HepG2 (cell line): Measurements from ENCODE around the gene TNFSF13. TPM values are rescaled to one million over a fixed set of nuclear protein-coding genes. Genes with fewer than 3 reads are reported as not detected.

ENCODE experiments used
- ARHGAP35 ChIP-seq: sonication (generic); formaldehyde crosslinking; IDR thresholded peaks from 2 replicates; pipeline ENCODE4 v1.9.0; 2022; ENCODE audit warnings: mild to moderate bottlenecking, inconsistent platforms, moderate library complexity, missing genetic modification reagents, borderline replicate concordance
- FOXC1 ChIP-seq: sonication (generic); formaldehyde crosslinking; IDR thresholded peaks from 2 replicates; pipeline ENCODE4 v1.8.0; 2022; ENCODE audit warnings: mild to moderate bottlenecking, missing genetic modification reagents, borderline replicate concordance
- HES4 ChIP-seq: sonication (generic); formaldehyde crosslinking; IDR thresholded peaks from 2 replicates; pipeline ENCODE4 v1.9.0; 2021; ENCODE audit warnings: mild to moderate bottlenecking, missing genetic modification reagents, borderline replicate concordance
- HIVEP1 ChIP-seq: sonication (generic); formaldehyde crosslinking; IDR thresholded peaks from 2 replicates; pipeline ENCODE4 v1.4.0; 2020; ENCODE audit warnings: mild to moderate bottlenecking, missing genetic modification reagents
- IRF2 ChIP-seq: IDR thresholded peaks from 2 replicates; pipeline ENCODE4 v1.6.1; 2018; ENCODE audit warnings: missing genetic modification reagents, missing compliant biosample characterization
- KDM2A ChIP-seq: sonication (generic); formaldehyde crosslinking; IDR thresholded peaks from 2 replicates; pipeline ENCODE4 v1.4.0; 2020; ENCODE audit warnings: low read depth, missing genetic modification reagents, borderline replicate concordance
- NR1H2 ChIP-seq: sonication (generic); formaldehyde crosslinking; IDR thresholded peaks from 2 replicates; pipeline ENCODE4 v1.8.1; 2022; ENCODE audit warnings: low read depth, missing genetic modification reagents, borderline replicate concordance
- NRL ChIP-seq: sonication (generic); formaldehyde crosslinking; IDR thresholded peaks from 2 replicates; pipeline ENCODE4 v1.5.0; 2020; ENCODE audit warnings: missing genetic modification reagents, mild to moderate bottlenecking, moderate library complexity, borderline replicate concordance
- POLR2A ChIP-seq, 2 experiments: IDR thresholded peaks; 2 replicates each; pipeline ENCODE4 v1.6.1; 2011; ENCODE audit warnings: low read depth in 2 of 2, low read length in 2 of 2, mild to moderate bottlenecking in 1 of 2, moderate library complexity in 1 of 2; ENCODE audit not compliant: insufficient read depth in 1 of 2
- PRMT3 ChIP-seq: sonication (generic); formaldehyde crosslinking; IDR thresholded peaks from 2 replicates; pipeline ENCODE4 v1.8.1; 2022; ENCODE audit warnings: low read depth, mild to moderate bottlenecking, moderate library complexity, missing genetic modification reagents, borderline replicate concordance
- RELA ChIP-seq: sonication (generic); formaldehyde crosslinking; IDR thresholded peaks from 2 replicates; pipeline ENCODE4 v1.4.0; 2020; ENCODE audit warnings: missing genetic modification reagents
- RNF2 ChIP-seq: fragments of 450-650 bp; conservative IDR thresholded peaks from 2 replicates; pipeline ENCODE4 v1.6.1; 2016; ENCODE audit warnings: low read depth
- SAFB2 ChIP-seq: sonication (generic); formaldehyde crosslinking; IDR thresholded peaks from 2 replicates; pipeline ENCODE4 v1.5.1; 2020; ENCODE audit warnings: missing genetic modification reagents, low read depth, mild to moderate bottlenecking, borderline replicate concordance
- STAG1 ChIP-seq: sonication (generic); formaldehyde crosslinking; IDR thresholded peaks from 2 replicates; pipeline ENCODE4 v1.4.0; 2020; ENCODE audit warnings: missing genetic modification reagents
- TBP ChIP-seq: sonication (generic); formaldehyde crosslinking; IDR thresholded peaks from 2 replicates; pipeline ENCODE4 v1.5.0; 2020; ENCODE audit warnings: missing genetic modification reagents
- TCF12 ChIP-seq, 2 experiments: fragments of 450-650 bp in 1 of 2; sonication (generic) in 1 of 2; formaldehyde crosslinking in 1 of 2; IDR thresholded peaks; 2 replicates each; pipeline versions ENCODE4 v1.6.1 to v1.8.0; 2017 to 2022; ENCODE audit warnings: antibody characterized with exemption in 1 of 2, mild to moderate bottlenecking in 1 of 2, missing genetic modification reagents in 1 of 2, moderate library complexity in 1 of 2
- ZBTB26 ChIP-seq: IDR thresholded peaks from 2 replicates; pipeline ENCODE4 v1.6.1; 2016; ENCODE audit warnings: missing compliant biosample characterization, missing genetic modification reagents, borderline replicate concordance
- ZIK1 ChIP-seq: sonication (generic); formaldehyde crosslinking; IDR thresholded peaks from 2 replicates; pipeline ENCODE4 v1.5.0; 2020; ENCODE audit warnings: mild to moderate bottlenecking, low read depth, missing genetic modification reagents, borderline replicate concordance
- ZNF12 ChIP-seq: sonication (generic); formaldehyde crosslinking; IDR thresholded peaks from 2 replicates; pipeline ENCODE4 v1.5.0; 2020; ENCODE audit warnings: missing genetic modification reagents
- ZNF30 ChIP-seq: sonication (generic); formaldehyde crosslinking; IDR thresholded peaks from 2 replicates; pipeline ENCODE4 v1.5.0; 2020; ENCODE audit warnings: mild to moderate bottlenecking, missing genetic modification reagents
- ZNF501 ChIP-seq: sonication (generic); formaldehyde crosslinking; IDR thresholded peaks from 2 replicates; pipeline ENCODE4 v1.5.1; 2020; ENCODE audit warnings: mild to moderate bottlenecking, moderate library complexity, missing genetic modification reagents
- ZNF615 ChIP-seq: sonication (generic); formaldehyde crosslinking; IDR thresholded peaks from 2 replicates; pipeline ENCODE4 v1.5.0; 2020; ENCODE audit warnings: mild to moderate bottlenecking, missing genetic modification reagents, borderline replicate concordance
- ZNF670 ChIP-seq: sonication (generic); formaldehyde crosslinking; IDR thresholded peaks from 2 replicates; pipeline ENCODE4 v1.8.0; 2022; ENCODE audit warnings: mild to moderate bottlenecking, missing genetic modification reagents, borderline replicate concordance
- ZNF781 ChIP-seq: sonication (generic); formaldehyde crosslinking; IDR thresholded peaks from 2 replicates; pipeline ENCODE4 v1.5.1; 2020; ENCODE audit warnings: borderline replicate concordance, mild to moderate bottlenecking, missing genetic modification reagents; ENCODE audit errors: not compliant biosample characterization
- ZSCAN30 ChIP-seq: sonication (generic); formaldehyde crosslinking; IDR thresholded peaks from 2 replicates; pipeline ENCODE4 v1.5.0; 2020; ENCODE audit warnings: mild to moderate bottlenecking, missing genetic modification reagents
- polyA plus RNA-seq, 8 experiments: library from polyadenylated mRNA; depleted of rRNA in 3 of 8; stranded (reverse) in 7 of 8; unstranded in 1 of 8; fragments of >200 nt; fragmentation: Illumina TruSeq in 4 of 8; extraction: Trizol in 4 of 8; gene quantifications; 2 replicates each; pipeline versions ENCODE4 v1.2.1 to v1.2.3, GENCODE V29; 2011 to 2016; ENCODE audit warnings: low read depth in 4 of 8, missing spikeins in 1 of 8, mixed read lengths in 1 of 8; ENCODE audit not compliant: insufficient read depth in 1 of 8
- total RNA-seq, 5 experiments: library from RNA; depleted of rRNA; stranded (reverse); fragments of >200 nt; fragmentation: Illumina TruSeq; extraction: Trizol; gene quantifications; 2 replicates each; pipeline ENCODE4 v1.2.3, GENCODE V29; 2016; ENCODE audit warnings: low read depth in 1 of 5
- TF ChIP-seq, protein P1 (sequence below): IDR thresholded peaks from 2 replicates; pipeline ENCODE4 v1.6.1; 2016; ENCODE audit warnings: control low read depth
- TF ChIP-seq, protein P2 (sequence below): sonication (generic); formaldehyde crosslinking; IDR thresholded peaks from 2 replicates; pipeline ENCODE4 v1.4.0; 2020; ENCODE audit warnings: missing genetic modification reagents, borderline replicate concordance

TNFSF13 gene
- total and polyA plus RNA-seq, 2 of the 13 experiments (the other 11 are each of a cell fraction or from before 2014, with no cell fraction given) = 2.5 to 3.3 TPM

- TF ChIP-seq STAG1 = peak; percentile 86
- no peak for TF ChIP-seq ARHGAP35
- TF ChIP-seq ZNF615 = no peak
- 0 out of 2 replicates have a peak, but pooled peaks have one; percentile 25 for TF ChIP-seq ZIK1 (CRISPR knock-in tag)
- TF ChIP-seq RNF2 = no peak
- TF ChIP-seq ZSCAN30 (CRISPR knock-in tag) = no peak
- TF ChIP-seq HES4 = no peak
- TF ChIP-seq ZNF781 = peak; percentile 9
- TF ChIP-seq PRMT3 (CRISPR knock-in tag) = 0 out of 2 replicates have a peak, but pooled peaks have one; percentile 56
- TF ChIP-seq RELA = 0 out of 2 replicates have a peak, but pooled peaks have one; percentile 37
- peak; percentile 77; the same call in 1 of the 2 replicates for TF ChIP-seq NRL (CRISPR knock-in tag)
- TF ChIP-seq, protein P1, sequence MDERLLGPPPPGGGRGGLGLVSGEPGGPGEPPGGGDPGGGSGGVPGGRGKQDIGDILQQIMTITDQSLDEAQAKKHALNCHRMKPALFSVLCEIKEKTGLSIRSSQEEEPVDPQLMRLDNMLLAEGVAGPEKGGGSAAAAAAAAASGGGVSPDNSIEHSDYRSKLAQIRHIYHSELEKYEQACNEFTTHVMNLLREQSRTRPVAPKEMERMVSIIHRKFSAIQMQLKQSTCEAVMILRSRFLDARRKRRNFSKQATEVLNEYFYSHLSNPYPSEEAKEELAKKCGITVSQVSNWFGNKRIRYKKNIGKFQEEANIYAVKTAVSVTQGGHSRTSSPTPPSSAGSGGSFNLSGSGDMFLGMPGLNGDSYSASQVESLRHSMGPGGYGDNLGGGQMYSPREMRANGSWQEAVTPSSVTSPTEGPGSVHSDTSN (CRISPR knock-in tag) = no peak
- TF ChIP-seq ZNF501 = peak; percentile 67; the same call in 1 of the 2 replicates
- TF ChIP-seq HIVEP1 = peak; percentile 84
- TF ChIP-seq, protein P2, sequence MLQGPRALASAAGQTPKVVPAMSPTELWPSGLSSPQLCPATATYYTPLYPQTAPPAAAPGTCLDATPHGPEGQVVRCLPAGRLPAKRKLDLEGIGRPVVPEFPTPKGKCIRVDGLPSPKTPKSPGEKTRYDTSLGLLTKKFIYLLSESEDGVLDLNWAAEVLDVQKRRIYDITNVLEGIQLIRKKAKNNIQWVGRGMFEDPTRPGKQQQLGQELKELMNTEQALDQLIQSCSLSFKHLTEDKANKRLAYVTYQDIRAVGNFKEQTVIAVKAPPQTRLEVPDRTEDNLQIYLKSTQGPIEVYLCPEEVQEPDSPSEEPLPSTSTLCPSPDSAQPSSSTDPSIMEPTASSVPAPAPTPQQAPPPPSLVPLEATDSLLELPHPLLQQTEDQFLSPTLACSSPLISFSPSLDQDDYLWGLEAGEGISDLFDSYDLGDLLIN (CRISPR knock-in tag) = no peak
- TF ChIP-seq TCF12 (IDR thresholded peaks at IDR 0.05) = no peak
- TF ChIP-seq TCF12 (CRISPR knock-in tag; IDR thresholded peaks at IDR 0.05) = 0 out of 2 replicates have a peak, but pooled peaks have one; percentile 54
- TF ChIP-seq TBP (CRISPR knock-in tag) = no peak
- TF ChIP-seq ZNF12 (CRISPR knock-in tag) = no peak
- no peak for TF ChIP-seq ZNF30
- TF ChIP-seq FOXC1 (CRISPR knock-in tag) = peak; percentile 82
- TF ChIP-seq IRF2 = no peak
- no peak for TF ChIP-seq ZNF670 (CRISPR knock-in tag)
- TF ChIP-seq NR1H2 = 0 out of 2 replicates have a peak, but pooled peaks have one; percentile 35
- TF ChIP-seq KDM2A (CRISPR knock-in tag) = no peak
- TF ChIP-seq ZBTB26 = no peak
- 0 out of 2 replicates have a peak, but pooled peaks have one; percentile 37 for TF ChIP-seq SAFB2 (CRISPR knock-in tag)
- peak in 1 of 2 experiments; percentile 51; a peak in 1 of 4 replicates for TF ChIP-seq POLR2A (IDR thresholded peaks at IDR 0.05; ENCODE audit: insufficient read depth in 1 of 2, low read depth in 2 of 2, low read length in 2 of 2)
These were observed 2.6 kb downstream of the TNFSF13 start (continued) for GRCh38 chr17:7561028-7561575.
